Subcutaneous preadipocyte (primary cell): ENCODE results near the gene ZNF433. TPM values are rescaled to one million over a fixed set of nuclear protein-coding genes. Genes with fewer than 3 reads are reported as not detected.

Experiments used
- small RNA-seq: library from RNA; depleted of rRNA; stranded (forward); fragments of <200 nt; gene quantifications from one replicate; pipeline ENCODE3, GENCODE V24; 2012
- total RNA-seq: library from RNA; depleted of rRNA; stranded (reverse); fragments of >200 nt; gene quantifications from 2 replicates; pipeline ENCODE4 v1.2.3, GENCODE V29; 2012

The ZNF433 gene
- 0.98 and 1.5 TPM in 2 replicates for total RNA-seq

DNA sequence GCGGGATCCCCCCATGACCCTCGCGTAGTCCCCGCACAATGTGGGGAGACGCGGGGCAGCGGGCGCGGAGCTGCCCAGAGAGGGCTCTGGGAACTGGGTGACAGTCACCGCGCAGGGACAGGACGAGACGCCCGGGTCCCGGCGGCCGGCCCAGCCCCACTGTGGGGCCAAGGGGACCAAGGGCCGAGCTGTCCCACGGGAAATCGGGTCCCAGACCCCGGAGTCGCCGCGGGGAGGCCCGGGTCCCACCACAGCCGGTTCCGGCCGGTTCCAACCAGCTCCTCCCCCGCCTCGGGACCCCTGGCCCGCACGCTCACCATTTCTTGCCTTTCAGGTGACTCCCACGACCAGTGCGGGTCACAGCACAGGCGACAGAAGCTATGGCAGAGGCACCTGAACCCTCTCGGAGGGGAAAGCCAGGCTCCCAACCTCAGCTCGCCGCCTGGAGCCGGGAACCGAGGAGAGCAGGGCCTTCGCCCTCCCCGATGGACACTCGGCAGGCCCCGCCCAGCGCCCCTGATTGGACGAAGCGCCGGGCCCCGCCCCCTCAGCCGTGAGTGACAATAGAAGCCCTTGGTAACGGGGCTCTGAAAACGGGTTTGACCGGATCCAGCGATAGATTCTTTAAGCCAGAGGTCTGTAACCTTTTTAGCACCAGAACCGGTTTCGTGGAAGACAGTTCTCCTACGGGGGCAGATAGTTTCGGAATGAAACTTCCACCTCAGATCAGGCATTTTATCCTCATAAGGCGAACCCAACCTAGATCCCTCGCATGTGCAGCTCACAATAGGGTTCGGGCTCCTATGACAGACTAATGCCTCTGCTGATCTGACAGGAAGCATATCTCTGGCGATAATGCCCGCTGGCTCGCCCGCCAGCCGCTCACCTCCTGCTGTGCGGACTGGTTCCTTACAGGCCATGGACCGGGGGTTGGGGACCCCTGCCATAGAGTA, at the start of gene ZNF433:
Gene ZNF433, minus strand, starts transcription at position 460 of the 953 bp plus-strand sequence. Its CDS starts 140 bp downstream, at position 320.

DNA sequence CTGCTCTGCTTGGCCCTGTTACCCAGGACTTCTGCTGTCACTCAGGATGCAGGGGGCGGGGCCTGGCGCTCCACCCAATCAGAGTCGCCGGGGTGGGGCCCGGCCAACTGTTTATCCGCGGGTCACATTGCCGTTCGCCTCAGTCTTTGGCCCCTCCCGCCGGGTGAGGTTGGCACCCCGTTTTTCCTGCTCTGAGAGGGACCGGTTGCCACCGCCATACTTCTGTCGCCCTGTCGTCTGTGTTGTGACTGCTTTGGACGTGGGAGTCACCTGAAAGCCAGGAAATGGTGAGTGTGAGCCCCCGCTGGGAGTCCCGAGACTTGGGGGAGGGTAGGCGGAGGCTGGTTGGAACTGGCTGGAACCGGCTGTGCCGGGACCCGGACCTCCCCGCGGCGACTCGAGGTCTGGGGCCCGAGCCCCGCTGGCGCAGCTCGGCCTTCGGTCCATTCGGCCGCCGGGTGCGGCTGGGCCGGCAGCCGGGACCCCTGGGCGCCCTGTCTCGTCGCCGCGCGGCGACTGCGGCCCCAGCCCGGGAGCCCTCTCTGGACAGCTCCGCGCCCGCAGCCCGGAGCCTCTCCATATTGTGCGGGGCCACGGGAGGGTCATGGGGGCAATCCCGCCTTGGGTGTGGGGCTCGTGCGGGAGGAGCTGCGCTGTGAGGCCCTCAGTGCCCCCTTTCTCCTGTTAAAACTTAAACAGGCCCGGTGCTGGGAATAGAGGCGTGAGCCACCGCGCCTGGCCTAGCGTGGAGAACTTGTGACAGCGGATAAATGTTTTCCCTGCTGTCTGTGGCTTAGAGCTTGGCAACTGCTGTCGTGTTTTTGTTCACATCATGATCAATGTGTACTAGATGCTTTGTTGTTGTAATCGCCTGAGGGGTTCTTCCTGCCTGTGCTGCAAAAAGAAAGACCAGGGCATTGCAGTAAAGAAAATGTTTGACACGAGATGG, 29.4 kb upstream of the ZNF433 start, which contains the start of gene ZNF844:
Gene ZNF844, plus strand, starts transcription at position 142 of the 949 bp plus-strand sequence. Its CDS starts 143 bp downstream, at position 285.

DNA sequence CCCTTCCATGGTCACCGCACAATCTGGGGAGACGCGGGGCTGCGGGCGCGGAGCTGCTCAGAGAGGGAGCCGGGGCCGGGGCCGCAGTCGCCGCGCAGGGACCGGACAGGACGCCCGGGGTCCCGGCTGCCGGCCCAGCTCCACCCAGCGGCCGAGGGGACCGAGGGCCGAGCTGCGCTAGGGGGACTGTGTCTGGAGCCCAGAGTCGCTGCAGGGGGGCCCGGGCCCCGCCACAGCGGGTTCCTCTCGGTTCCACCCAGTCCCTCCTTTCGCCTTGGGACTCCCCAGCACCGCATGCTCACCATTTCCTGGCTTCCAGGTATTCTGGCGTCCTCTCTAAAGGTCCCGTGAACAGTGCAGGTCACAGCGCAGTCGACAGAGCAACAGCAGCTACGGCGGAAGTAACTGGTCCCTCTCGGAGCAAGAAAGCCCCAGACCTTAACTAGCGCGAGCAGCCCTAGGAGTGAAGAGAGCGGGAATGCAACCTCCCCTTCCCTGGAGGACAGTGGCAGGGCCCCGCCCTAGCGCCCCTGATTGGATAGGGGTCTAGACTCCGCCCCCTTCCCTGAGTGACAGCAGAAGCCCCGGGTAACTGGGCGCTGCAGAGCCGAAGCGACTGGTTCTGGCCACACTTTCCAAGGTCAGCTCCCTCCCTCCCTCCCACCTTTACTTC, 17.2 kb upstream of the ZNF433 start, which contains the start of gene ZNF878:
Gene ZNF878, minus strand, starts transcription at position 465 of the 673 bp plus-strand sequence. Its CDS starts 160 bp downstream, at position 305.

DNA sequence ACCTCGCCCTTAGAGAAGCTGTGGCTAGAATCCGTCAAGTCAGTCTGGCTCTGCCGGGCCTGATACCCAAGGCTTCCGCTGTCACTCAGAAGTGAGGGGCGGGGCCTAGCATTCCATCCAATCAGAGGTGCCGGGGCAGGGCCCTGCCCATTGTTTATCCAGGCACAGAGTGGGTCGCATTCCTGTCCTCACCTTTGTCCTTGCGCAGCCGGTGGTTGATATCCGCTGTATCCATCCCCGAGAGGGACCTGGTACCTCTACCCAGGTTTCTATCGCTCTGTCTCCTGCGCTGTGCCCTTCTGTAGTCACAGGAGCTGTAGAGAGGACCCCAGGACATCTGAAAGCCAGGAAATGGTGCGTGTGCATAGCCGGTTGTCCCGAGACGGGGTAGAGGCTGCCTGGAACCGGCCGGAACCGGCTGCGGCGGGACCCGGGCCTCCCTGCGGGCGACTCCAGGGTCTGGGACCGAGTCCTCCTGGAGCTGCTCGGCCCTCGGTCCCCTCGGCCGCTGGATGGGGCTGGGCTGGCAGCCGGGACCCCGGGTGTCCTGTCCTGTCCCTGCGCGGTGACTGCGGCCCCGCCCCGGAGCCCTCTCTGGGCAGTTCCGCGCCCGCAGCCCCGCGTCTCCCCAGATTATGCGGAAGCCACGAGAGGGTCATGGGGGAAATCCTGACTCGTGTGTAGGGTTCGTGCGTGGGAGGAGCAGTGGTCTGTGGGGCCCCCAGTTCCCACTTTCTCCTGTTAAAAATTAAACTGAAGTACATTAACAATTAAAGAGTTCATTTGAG, 70.4 kb downstream of the ZNF433 start, which contains the start of gene ZNF763:
Gene ZNF763, plus strand, starts transcription at position 183 of the 788 bp plus-strand sequence. Its CDS starts 169 bp downstream, at position 352.

Small RNA genes lying within 50 kb of the gene (small RNA-seq; reads per million reads assigned to genes)
- gene RNA5SP464 (not detected), gene RNA5SP465 (not detected), gene RNA5SP466 (not detected)

Other genes starting within 250 kb of the ZNF433 start
- gene ZNF491, start 237.2 kb downstream of the ZNF433 start, total RNA-seq = 0.20 and 1.1 TPM in 2 replicates
- 6.8 and 7.0 TPM in 2 replicates for gene ZNF440, start 221.4 kb downstream of the ZNF433 start, total RNA-seq
- 0.20 and 0.37 TPM in 2 replicates for gene ZNF439, start 187.0 kb downstream of the ZNF433 start, total RNA-seq
- 0.20 and 0.73 TPM in 2 replicates for gene ZNF69, start 147.9 kb downstream of the ZNF433 start, total RNA-seq
- 5.1 and 5.9 TPM in 2 replicates for gene ZNF700, start 110.6 kb downstream of the ZNF433 start, total RNA-seq
- gene ZNF763, start 70.6 kb downstream of the ZNF433 start, total RNA-seq = 0.20 and 0.37 TPM in 2 replicates
- 0.20 TPM in 1 of 2 replicates, not detected in the other for gene ZNF878, start 17.3 kb upstream of the ZNF433 start, total RNA-seq
- gene ZNF844, start 29.1 kb upstream of the ZNF433 start, total RNA-seq = 2.5 and 2.9 TPM in 2 replicates
- 2.5 and 4.4 TPM in 2 replicates for gene ZNF20, start 104.7 kb upstream of the ZNF433 start, total RNA-seq
- gene ZNF625, start 121.1 kb upstream of the ZNF433 start, total RNA-seq = 5.9 and 6.5 TPM in 2 replicates
- 2.6 and 2.9 TPM in 2 replicates for gene ZNF136, start 127.4 kb upstream of the ZNF433 start, total RNA-seq